Breast epithelium (tissue), 3 donors: Measurements from ENCODE around the gene WDHD1.

ENCODE experiments used
- CTCF ChIP-seq, 3 donors: fragments of 450-650 bp; IDR thresholded peaks; one replicate each; pipeline ENCODE4 v1.5.1; 2016 to 2017; ENCODE audit warnings: antibody characterized with exemption in 3 of 3, mild to moderate bottlenecking in 3 of 3, moderate library complexity in 3 of 3
- POLR2AphosphoS5 ChIP-seq, 3 donors: sonication (generic); formaldehyde crosslinking; IDR thresholded peaks; one replicate each; pipeline ENCODE4 v1.6.1; 2017; ENCODE audit warnings: antibody characterized with exemption in 3 of 3

GRCh38 chr14:55062517-55063351, 35.8 kb upstream of the WDHD1 start:
- TF ChIP-seq CTCF (IDR thresholded peaks at IDR 0.05) (no peak), POLR2AphosphoS5 (IDR thresholded peaks at IDR 0.05) (no peak)
